Omental fat pad (tissue), 4 donors: ENCODE measurements around the gene FGF18. TPM values are rescaled to one million over a fixed set of nuclear protein-coding genes. Genes with fewer than 3 reads are reported as not detected.

Source experiments
- ATAC-seq: fragments of 150-250 bp; one replicate; pipeline ENCODE4 v1.9.1; 2016; ENCODE audit warnings: mild to moderate bottlenecking, moderate library complexity; ENCODE audit not compliant: low FRiP score
- DNase-seq: peaks from one replicate; pipeline ENCODE4 v3.0.0-alpha.2; 2019; ENCODE audit warnings: low spot score
- CTCF ChIP-seq, 3 donors: fragments of 450-650 bp; IDR thresholded peaks; one replicate each; pipeline ENCODE4 v1.5.1; 2016 to 2017; ENCODE audit warnings: antibody characterized with exemption in 3 of 3, mild to moderate bottlenecking in 3 of 3, moderate library complexity in 2 of 3
- total RNA-seq, 4 donors: library from RNA; depleted of rRNA; stranded (reverse); fragments of >200 nt; gene quantifications; one replicate each; pipeline ENCODE4 v1.1.0, GENCODE V29; 2016

FGF18 gene
- total RNA-seq, 4 donors from 2014 or later: 0.79 to 7.5 (median 2.1) TPM

- no peak for TF ChIP-seq CTCF (IDR thresholded peaks at IDR 0.05)
- DNase-seq (no peak), ATAC-seq (no peak)
Measured at GRCh38 chr5:171474230-171474813, 54.9 kb downstream of the FGF18 start.

GRCh38 chr5:171475596-171475995 lies 56.1 kb downstream of the FGF18 start:
- no peak for TF ChIP-seq CTCF (IDR thresholded peaks at IDR 0.05)
- ATAC-seq: no peak
- DNase-seq: no peak

GRCh38 chr5:171476701-171477100 lies 57.3 kb downstream of the FGF18 start:
- no peak for TF ChIP-seq CTCF (IDR thresholded peaks at IDR 0.05)
- no peak for ATAC-seq
- DNase-seq: no peak

- DNase-seq (no peak), ATAC-seq (no peak)
- TF ChIP-seq CTCF (IDR thresholded peaks at IDR 0.05): no peak
Measured at GRCh38 chr5:171477101-171477500, 57.7 kb downstream of the FGF18 start.

GRCh38 chr5:171477666-171478065 lies 58.2 kb downstream of the FGF18 start:
- no peak for TF ChIP-seq CTCF (IDR thresholded peaks at IDR 0.05)
- ATAC-seq (no peak), DNase-seq (no peak)

- TF ChIP-seq CTCF (IDR thresholded peaks at IDR 0.05): no peak
- ATAC-seq (no peak), DNase-seq (no peak)
Measured at GRCh38 chr5:171478946-171479775, 59.7 kb downstream of the FGF18 start.

GRCh38 chr5:171479776-171480125 lies 60.3 kb downstream of the FGF18 start:
- ATAC-seq (no peak), DNase-seq (no peak)
- TF ChIP-seq CTCF (IDR thresholded peaks at IDR 0.05): no peak
